HG03175 (cell line): ENCODE data around the gene RSKR.
"Not testable (repeated sequence)": the region's sequence is repeated elsewhere in the genome, so short reads cannot be mapped to it uniquely, and the experiment has no call there.

Source experiments
- ATAC-seq: cut with Tn5 transposase; IDR thresholded peaks from one replicate; pipeline ENCODE4 v1.9.1; 2021; ENCODE audit warnings: mild to moderate bottlenecking, moderate library complexity; ENCODE audit not compliant: unreplicated experiment

Gene RSKR

GRCh38 chr17:28623696-28624095 is 9.7 kb upstream of the RSKR start:
- ATAC-seq, result no peak

GRCh38 chr17:28622186-28622585 is 8.2 kb upstream of the RSKR start:
- ATAC-seq, result no peak

GRCh38 chr17:28620010-28620409 is 6.0 kb upstream of the RSKR start:
- no peak for ATAC-seq

- no peak for ATAC-seq
Measured at GRCh38 chr17:28618464-28618863, 4.5 kb upstream of the RSKR start.

GRCh38 chr17:28616281-28616680 is 2.3 kb upstream of the RSKR start:
- ATAC-seq, result no peak

GRCh38 chr17:28615260-28615940 is 1.4 kb upstream of the RSKR start:
- no peak for ATAC-seq

- ATAC-seq, result no peak
Measured at GRCh38 chr17:28612936-28613872, 781 bp downstream of the RSKR start.

GRCh38 chr17:28612531-28612930 is 1.5 kb downstream of the RSKR start:
- ATAC-seq, result no peak

- ATAC-seq, result no peak
Measured at GRCh38 chr17:28610376-28610775, 3.6 kb downstream of the RSKR start.

GRCh38 chr17:28604031-28604430 is 10.0 kb downstream of the RSKR start:
- not testable (repeated sequence) for ATAC-seq

- peak; percentile 54 for ATAC-seq
Measured at GRCh38 chr17:28599311-28600184, 14.4 kb downstream of the RSKR start.

- ATAC-seq, result peak; percentile 79
Measured at GRCh38 chr17:28598799-28599310, 15.1 kb downstream of the RSKR start, which contains the start of gene SPAG5. TSS of gene SPAG5 (minus strand) at chr17:28599025. CDS start at chr17:28598946, 79 bp downstream.

GRCh38 chr17:28598389-28598788 is 15.6 kb downstream of the RSKR start:
- ATAC-seq, result no peak

GRCh38 chr17:28597606-28598383 is 16.2 kb downstream of the RSKR start:
- no peak for ATAC-seq

- no peak for ATAC-seq
Measured at GRCh38 chr17:28592260-28592659, 21.7 kb downstream of the RSKR start.

GRCh38 chr17:28585851-28586250 is 28.1 kb downstream of the RSKR start:
- no peak for ATAC-seq

- ATAC-seq, result no peak
Measured at GRCh38 chr17:28584434-28584833, 29.6 kb downstream of the RSKR start.

- no peak for ATAC-seq
Measured at GRCh38 chr17:28582513-28582912, 31.5 kb downstream of the RSKR start.

- no peak for ATAC-seq
Measured at GRCh38 chr17:28580959-28581358, 33.0 kb downstream of the RSKR start.

GRCh38 chr17:28579526-28579925 is 34.5 kb downstream of the RSKR start:
- ATAC-seq, result no peak
